OCI-LY7 (cell line): ENCODE data around the gene TSPYL6. TPM values are rescaled to one million over a fixed set of nuclear protein-coding genes. Genes with fewer than 3 reads are reported as not detected.

Source experiments
- BruUV-seq: library from RNA; stranded (reverse); fragments of 400-500 nt; replicated peaks from 2 replicates; lab custom pipeline; 2021; lab: Mats Ljungman, UMichigan
- CTCF ChIA-PET: fragments of 300-600 bp; sonication (Branson Sonifier 250); formaldehyde crosslinking; loops from one replicate; lab custom pipeline; 2022; ENCODE audit warnings: antibody characterized with exemption; ENCODE audit not compliant: unreplicated experiment; lab: Charles Lee
- POLR2A ChIA-PET: fragments of 300-600 bp; sonication (Branson Sonifier 250); formaldehyde crosslinking; loops from one replicate; lab custom pipeline; 2022; ENCODE audit warnings: antibody characterized with exemption; lab: Charles Lee
- DNase-seq: peaks from one replicate; pipeline ENCODE4 v3.0.0-alpha.2; 2015; ENCODE audit warnings: low spot score
- H2AFZ ChIP-seq: fragments of 200-600 bp; sonication (generic), shearing (Covaris generic); 2 replicates; pipeline ENCODE4 v1.6.1; 2014; ENCODE audit warnings: mild to moderate bottlenecking, antibody characterized with exemption, low read length, moderate library complexity
- H3K27ac ChIP-seq: fragments of 200-600 bp; sonication (generic); 2 replicates; pipeline ENCODE4 v1.5.1; 2014; ENCODE audit warnings: mixed run types, low read depth, mild to moderate bottlenecking, moderate library complexity, low read length, inconsistent platforms; ENCODE audit not compliant: poor library complexity, severe bottlenecking
- H3K36me3 ChIP-seq: fragments of 200-600 bp; sonication (generic); 2 replicates; pipeline ENCODE4 v1.6.1; 2014; ENCODE audit warnings: mild to moderate bottlenecking, antibody characterized with exemption, low read length, moderate library complexity, mixed read lengths; ENCODE audit not compliant: insufficient read depth
- H3K4me1 ChIP-seq: fragments of 200-600 bp; sonication (generic); 2 replicates; pipeline ENCODE4 v1.5.1; 2014; ENCODE audit warnings: mild to moderate bottlenecking, low read length; ENCODE audit not compliant: insufficient read depth, poor library complexity, severe bottlenecking
- H3K4me2 ChIP-seq: fragments of 200-600 bp; sonication (generic); 2 replicates; pipeline ENCODE4 v1.6.1; 2014; ENCODE audit warnings: mild to moderate bottlenecking, low read length
- H3K4me3 ChIP-seq: fragments of 200-600 bp; sonication (generic); 2 replicates; pipeline ENCODE4 v1.5.1; 2014; ENCODE audit warnings: mild to moderate bottlenecking, low read depth, low read length; ENCODE audit not compliant: poor library complexity, severe bottlenecking
- H3K79me2 ChIP-seq: fragments of 200-600 bp; sonication (generic); 2 replicates; pipeline ENCODE4 v1.6.1; 2016; ENCODE audit warnings: low read depth, mild to moderate bottlenecking, low read length, moderate library complexity, mixed read lengths; ENCODE audit not compliant: insufficient read depth
- H3K9me2 ChIP-seq: fragments of 200-600 bp; sonication (generic); 2 replicates; pipeline ENCODE4 v1.6.1; 2016; ENCODE audit warnings: mild to moderate bottlenecking, low read length, mixed read lengths; ENCODE audit not compliant: insufficient read depth
- H3K9me3 ChIP-seq: fragments of 200-600 bp; sonication (generic); 2 replicates; pipeline ENCODE4 v1.6.1; 2014; ENCODE audit warnings: mild to moderate bottlenecking, mixed run types, low read length, mixed read lengths
- H4K20me1 ChIP-seq: fragments of 200-600 bp; sonication (generic); 2 replicates; pipeline ENCODE4 v1.6.1; 2014; ENCODE audit warnings: mild to moderate bottlenecking, antibody characterized with exemption, low read length, moderate library complexity, mixed read lengths; ENCODE audit not compliant: insufficient read depth
- EZH2phosphoT487 ChIP-seq: fragments of 200-600 bp; sonication (generic); IDR thresholded peaks from 2 replicates; pipeline ENCODE4 v1.6.1; 2018; ENCODE audit warnings: low read depth, borderline replicate concordance, mild to moderate bottlenecking, mixed run types, antibody characterized with exemption, low read length, moderate library complexity, mixed read lengths
- intact Hi-C: fragments of 100-400 bp; cut with micrococcal nuclease; formaldehyde crosslinking; loops from one replicate; pipeline ENCODE4 v1.10.0; 2022; ENCODE audit not compliant: unreplicated experiment
- total RNA-seq, 2 experiments: library from RNA; depleted of rRNA in 1 of 2; stranded (reverse); fragments of >200 nt in 1 of 2; shearing (Covaris generic) in 1 of 2; gene quantifications; 2 replicates each; pipeline ENCODE4 v1.2.3, GENCODE V29; 2014 to 2022
- TF ChIP-seq, protein P1 (sequence below): fragments of 200-600 bp; sonication (generic); conservative IDR thresholded peaks from 2 replicates; pipeline ENCODE4 v1.5.1; 2014; ENCODE audit warnings: mild to moderate bottlenecking, antibody characterized with exemption, low read length, moderate library complexity, mixed read lengths

Gene TSPYL6
- total RNA-seq, 2 experiments from 2014 or later = not detected

GRCh38 chr2:54247115-54247514 lies 8.9 kb downstream of the TSPYL6 start:
- Histone ChIP-seq H3K79me2 (no peaks in the 10 kb centered on the region), H3K4me2 (no peak overlapping the region), H3K9me3 (no peaks in the 10 kb centered on the region), H3K9me2 (no peaks in the 10 kb centered on the region), H3K27ac (no peak overlapping the region), H3K4me1 (no peaks in the 10 kb centered on the region), H3K36me3 (no peaks in the 10 kb centered on the region), H3K4me3 (no peak overlapping the region), H4K20me1 (no peaks in the 10 kb centered on the region), H2AFZ (no peak overlapping the region)
- intact Hi-C loops = no loop called here
- no peak for DNase-seq
- POLR2A ChIA-PET = no interaction called here
- TF ChIP-seq, protein P1, sequence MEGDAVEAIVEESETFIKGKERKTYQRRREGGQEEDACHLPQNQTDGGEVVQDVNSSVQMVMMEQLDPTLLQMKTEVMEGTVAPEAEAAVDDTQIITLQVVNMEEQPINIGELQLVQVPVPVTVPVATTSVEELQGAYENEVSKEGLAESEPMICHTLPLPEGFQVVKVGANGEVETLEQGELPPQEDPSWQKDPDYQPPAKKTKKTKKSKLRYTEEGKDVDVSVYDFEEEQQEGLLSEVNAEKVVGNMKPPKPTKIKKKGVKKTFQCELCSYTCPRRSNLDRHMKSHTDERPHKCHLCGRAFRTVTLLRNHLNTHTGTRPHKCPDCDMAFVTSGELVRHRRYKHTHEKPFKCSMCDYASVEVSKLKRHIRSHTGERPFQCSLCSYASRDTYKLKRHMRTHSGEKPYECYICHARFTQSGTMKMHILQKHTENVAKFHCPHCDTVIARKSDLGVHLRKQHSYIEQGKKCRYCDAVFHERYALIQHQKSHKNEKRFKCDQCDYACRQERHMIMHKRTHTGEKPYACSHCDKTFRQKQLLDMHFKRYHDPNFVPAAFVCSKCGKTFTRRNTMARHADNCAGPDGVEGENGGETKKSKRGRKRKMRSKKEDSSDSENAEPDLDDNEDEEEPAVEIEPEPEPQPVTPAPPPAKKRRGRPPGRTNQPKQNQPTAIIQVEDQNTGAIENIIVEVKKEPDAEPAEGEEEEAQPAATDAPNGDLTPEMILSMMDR = no peak
- TF ChIP-seq EZH2phosphoT487 = no peak
- no TSS peak for BruUV-seq
- CTCF ChIA-PET = no interaction called here

GRCh38 chr2:54240515-54241469 lies 15.2 kb downstream of the TSPYL6 start:
- ChIA-PET POLR2A (interaction anchor here (0.8 to 1.9 kb wide), 3 partner anchors 8 to 11 kb away, joined by 3 to 4 read pairs (median 3); no protein-coding TSS in a partner anchor), CTCF (no interaction called here)
- Histone ChIP-seq H3K36me3 (no peaks in the 10 kb centered on the region), H2AFZ (no peak overlapping the region), H3K9me3 (no peaks in the 10 kb centered on the region), H4K20me1 (no peaks in the 10 kb centered on the region), H3K79me2 (no peaks in the 10 kb centered on the region), H3K4me1 (no peaks in the 10 kb centered on the region), H3K9me2 (no peaks in the 10 kb centered on the region), H3K27ac (no peak overlapping the region), H3K4me3 (no peak overlapping the region), H3K4me2 (no peak overlapping the region)
- TF ChIP-seq EZH2phosphoT487 = no peak
- TF ChIP-seq, protein P1 = no peak
- intact Hi-C loops = no loop called here
- BruUV-seq = no TSS peak
- DNase-seq = no peak

DNA sequence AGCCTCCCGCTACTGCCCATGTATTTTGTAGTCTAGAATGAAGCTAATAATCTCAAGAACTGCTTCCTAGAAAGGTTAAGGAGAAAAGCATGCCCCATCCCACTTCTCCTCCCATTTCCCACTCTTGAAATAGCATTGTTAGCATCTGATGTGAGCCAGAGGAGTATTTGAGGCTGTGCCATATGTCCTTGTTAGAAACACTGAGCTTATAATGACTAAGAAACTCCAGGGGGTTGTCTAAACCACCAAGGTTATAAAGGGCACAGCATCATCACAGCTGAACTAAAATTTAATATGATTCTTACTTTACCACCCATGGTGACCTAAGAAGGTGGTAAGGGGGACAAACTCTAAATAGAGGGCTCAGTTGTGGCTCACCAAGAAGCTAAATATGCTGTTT lies 16.6 kb downstream of the TSPYL6 start:
- intact Hi-C loops = no loop called here
- ChIA-PET POLR2A (interaction anchor here (0.8 to 1.9 kb wide), 4 partner anchors 9 to 13 kb away, joined by 3 to 4 read pairs (median 4); no protein-coding TSS in a partner anchor), CTCF (no interaction called here)
- no TSS peak for BruUV-seq
- no peaks in the 10 kb centered on the region for H3K36me3 ChIP-seq
- no peak for DNase-seq
- no peaks in the 10 kb centered on the region for H3K9me2 ChIP-seq
- H3K9me3 ChIP-seq = no peaks in the 10 kb centered on the region
- TF ChIP-seq, protein P1 = no peak
- no peak for TF ChIP-seq EZH2phosphoT487
- H3K4me1 ChIP-seq = no peaks in the 10 kb centered on the region
- no peak overlapping the region for H2AFZ ChIP-seq
- H3K4me2 ChIP-seq = no peak overlapping the region
- no peak overlapping the region for H3K27ac ChIP-seq
- no peaks in the 10 kb centered on the region for H3K79me2 ChIP-seq
- H3K4me3 ChIP-seq = no peak overlapping the region
- no peaks in the 10 kb centered on the region for H4K20me1 ChIP-seq
